Renal cortical epithelial cell (primary cell): ENCODE results near the gene SLC12A1. TPM values are rescaled to one million over a fixed set of nuclear protein-coding genes. Genes with fewer than 3 reads are reported as not detected.

Experiments used
- DNase-seq: peaks from one replicate; pipeline ENCODE4 v3.0.0-alpha.2; 2011; ENCODE audit warnings: low read depth
- total RNA-seq: library from RNA; depleted of rRNA; stranded (reverse); fragments of >200 nt; gene quantifications from 2 replicates; pipeline ENCODE4 v1.2.3, GENCODE V29; 2014

SLC12A1 gene
- total RNA-seq, 1 donor from 2014 or later = 14.1 TPM

GRCh38 chr15:48242535-48242934 lies 36.4 kb downstream of the SLC12A1 start:
- DNase-seq = peak; percentile 10

GRCh38 chr15:48244921-48245320 lies 38.8 kb downstream of the SLC12A1 start:
- peak; percentile 76 for DNase-seq

- no peak for DNase-seq
These were observed 42.3 kb downstream of the SLC12A1 start for GRCh38 chr15:48248414-48248813.

- DNase-seq = peak; percentile 76
These were observed 44.6 kb downstream of the SLC12A1 start for GRCh38 chr15:48250640-48251076.

GRCh38 chr15:48253172-48253571 lies 47.1 kb downstream of the SLC12A1 start:
- DNase-seq = no peak

- no peak for DNase-seq
These were observed 59.0 kb downstream of the SLC12A1 start for GRCh38 chr15:48265135-48265534.

- DNase-seq = peak; percentile 43
These were observed 60.1 kb downstream of the SLC12A1 start for GRCh38 chr15:48266024-48266689.

GRCh38 chr15:48267766-48268165 lies 61.7 kb downstream of the SLC12A1 start:
- DNase-seq = no peak

GRCh38 chr15:48273049-48273448 lies 66.9 kb downstream of the SLC12A1 start:
- DNase-seq = no peak

- DNase-seq = no peak
These were observed 72.6 kb downstream of the SLC12A1 start for GRCh38 chr15:48278666-48279065.

GRCh38 chr15:48279608-48280007 lies 73.5 kb downstream of the SLC12A1 start:
- DNase-seq = no peak

GRCh38 chr15:48281674-48282073 lies 75.6 kb downstream of the SLC12A1 start:
- DNase-seq = no peak

- no peak for DNase-seq
These were observed 76.1 kb downstream of the SLC12A1 start for GRCh38 chr15:48282216-48282615.

- no peak for DNase-seq
These were observed 77.5 kb downstream of the SLC12A1 start for GRCh38 chr15:48283396-48284145.

- peak; percentile 87 for DNase-seq
These were observed 79.5 kb downstream of the SLC12A1 start for GRCh38 chr15:48285329-48286214.

- DNase-seq = peak; percentile 1
These were observed 83.5 kb downstream of the SLC12A1 start for GRCh38 chr15:48289628-48290027.

- DNase-seq = no peak
These were observed 86.4 kb downstream of the SLC12A1 start for GRCh38 chr15:48292458-48292857.

- DNase-seq = no peak
These were observed 91.6 kb downstream of the SLC12A1 start for GRCh38 chr15:48297668-48298067.

- DNase-seq = no peak
These were observed 92.8 kb downstream of the SLC12A1 start for GRCh38 chr15:48298914-48299313.

GRCh38 chr15:48300038-48300437 lies 93.9 kb downstream of the SLC12A1 start:
- no peak for DNase-seq

GRCh38 chr15:48304398-48304797 lies 98.3 kb downstream of the SLC12A1 start:
- no peak for DNase-seq

- no peak for DNase-seq
These were observed 100.5 kb downstream of the SLC12A1 start for GRCh38 chr15:48306639-48307038.
